Mammary epithelial cell (primary cell): ENCODE measurements around the gene PLEKHA7.

Experiments used
- CTCF ChIP-seq, 2 donors: IDR thresholded peaks in 1 of 2; conservative IDR thresholded peaks in 1 of 2; 2 replicates each; pipeline ENCODE4 v1.5.1; 2011 to 2012; ENCODE audit warnings: inconsistent platforms in 2 of 2, low read length in 2 of 2, mild to moderate bottlenecking in 2 of 2, control low read depth in 1 of 2, low read depth in 1 of 2; ENCODE audit not compliant: insufficient read depth in 1 of 2; ENCODE audit errors: extremely low read depth in 1 of 2
- EZH2 ChIP-seq: IDR thresholded peaks from 2 replicates; pipeline ENCODE4 v1.6.1; 2012; ENCODE audit warnings: low read length, inconsistent platforms, borderline replicate concordance

DNA sequence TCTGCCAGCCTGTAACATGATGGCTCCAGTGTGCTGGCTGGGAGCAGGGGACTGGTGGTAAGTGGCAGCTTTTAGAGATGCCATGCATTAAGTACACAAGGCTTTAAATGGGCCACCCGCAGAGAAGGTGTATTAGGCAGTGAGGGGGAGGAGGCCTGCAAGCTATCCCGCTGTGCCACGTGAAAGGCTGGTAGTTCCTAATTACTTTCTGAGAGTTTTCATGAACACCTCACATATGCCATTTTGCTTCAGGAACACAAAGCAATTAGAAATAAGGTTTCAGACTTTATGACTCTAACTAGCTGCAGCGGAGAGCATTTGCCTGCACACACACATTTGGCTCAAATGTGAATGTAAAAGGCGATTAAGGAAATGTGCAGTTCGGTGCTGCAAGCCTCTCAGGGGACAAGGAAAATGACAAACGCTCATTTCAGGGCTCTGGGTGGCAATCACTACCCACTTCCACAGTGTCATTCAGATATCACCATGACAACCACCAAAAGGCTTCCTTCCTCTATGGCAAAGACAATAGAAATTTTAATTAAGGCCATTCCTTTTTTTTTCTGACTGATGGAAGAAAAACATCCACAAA lies 116.6 kb downstream of the PLEKHA7 start:
- TF ChIP-seq CTCF (conservative IDR thresholded peaks at IDR 0.05 in 1 of 2, IDR thresholded peaks at IDR 0.05 in 1 of 2; ENCODE audit: extremely low read depth in 1 of 2, insufficient read depth in 1 of 2, low read depth in 1 of 2, low read length in 2 of 2), result no peak
- TF ChIP-seq EZH2, result no peak
